K562 (cell line): ENCODE measurements around the gene HEMK1. TPM values are rescaled to one million over a fixed set of nuclear protein-coding genes. Genes with fewer than 3 reads are reported as not detected.

ENCODE experiments used
- ATAC-seq: fragments of 200-7000 bp; cut with Tn5 transposase; 3 replicates; pipeline ENCODE4 v1.9.1; 2020; ENCODE audit warnings: moderate library complexity
- BruUV-seq: library from RNA; stranded (reverse); fragments of 400-500 nt; replicated peaks from 2 replicates; lab custom pipeline; 2021; lab: Mats Ljungman, UMichigan
- CTCF ChIA-PET: fragments of 300-600 bp; formaldehyde crosslinking; extraction: SDS; loops from one replicate; lab custom pipeline; 2021; ENCODE audit warnings: low intra/inter-chr PET ratio; lab: Yijun Ruan, JAX
- POLR2A ChIA-PET: fragments of 300-600, 350-650 bp; sonication (Branson Sonifier 250); formaldehyde crosslinking; extraction: SDS; loops from one replicate; lab custom pipeline; 2021; ENCODE audit warnings: antibody characterized with exemption, inconsistent platforms; lab: Yijun Ruan, JAX
- DNase-seq, 4 experiments: peaks; one replicate each; pipeline versions ENCODE4 v3.0.0 to v3.0.0-alpha.2; 2011 to 2018; ENCODE audit warnings: low spot score in 3 of 4, mixed read lengths in 3 of 4; ENCODE audit errors: extremely low read depth in 1 of 4
- FAIRE-seq: peaks from 2 replicates; lab custom pipeline; 2011; peaks lifted over from hg19 to GRCh38; lab: Jason Lieb, UNC
- H2AFZ ChIP-seq: 2 replicates; pipeline ENCODE4 v1.6.0; 2011; ENCODE audit warnings: low read depth, low read length, control low read depth, inconsistent platforms
- H3K27ac ChIP-seq: fragments of 200-600 bp; 3 replicates; pipeline ENCODE4 v1.8.0; 2011; ENCODE audit warnings: low read depth, mild to moderate bottlenecking, control low read depth, inconsistent platforms, low read length, moderate library complexity, mixed read lengths; ENCODE audit errors: extremely low read depth
- H3K27me3 ChIP-seq, 2 experiments: fragments of 300-600 bp in 1 of 2; 2 replicates in 1 of 2; 3 replicates in 1 of 2; pipeline versions ENCODE4 v1.6.0 to v1.8.0; 2011; ENCODE audit warnings: inconsistent platforms in 2 of 2, low read length in 2 of 2, mild to moderate bottlenecking in 1 of 2, mixed read lengths in 1 of 2, moderate library complexity in 1 of 2; ENCODE audit not compliant: control insufficient read depth in 2 of 2, insufficient read depth in 2 of 2
- H3K36me3 ChIP-seq: fragments of 300-600 bp; 3 replicates; pipeline ENCODE4 v1.8.0; 2011; ENCODE audit warnings: mild to moderate bottlenecking, low read length, inconsistent platforms; ENCODE audit not compliant: control insufficient read depth, insufficient read depth
- H3K4me1 ChIP-seq, 2 experiments: fragments of 200-600 bp in 1 of 2; replicated peaks in 1 of 2; 2 replicates in 1 of 2; 3 replicates in 1 of 2; pipeline versions ENCODE4 v1.5.1 to v1.8.0; 2011; ENCODE audit warnings: inconsistent platforms in 2 of 2, low read length in 2 of 2, mild to moderate bottlenecking in 1 of 2, mixed read lengths in 1 of 2, moderate library complexity in 1 of 2; ENCODE audit not compliant: control insufficient read depth in 2 of 2, insufficient read depth in 2 of 2
- H3K4me2 ChIP-seq: 2 replicates; pipeline ENCODE4 v1.6.1; 2011; ENCODE audit warnings: low read length, control low read depth, inconsistent platforms, mixed read lengths; ENCODE audit not compliant: insufficient read depth
- H3K4me3 ChIP-seq: fragments of 200-600 bp; sonication (generic), shearing (Covaris generic); 2 replicates; pipeline ENCODE4 v1.5.1; 2016; ENCODE audit warnings: control low read depth, inconsistent platforms
- H3K79me2 ChIP-seq: fragments of 200-600 bp; 3 replicates; pipeline ENCODE4 v1.8.0; 2011; ENCODE audit warnings: low read length, inconsistent platforms; ENCODE audit not compliant: control insufficient read depth, insufficient read depth
- H3K9ac ChIP-seq, 2 experiments: 2 replicates each; pipeline versions ENCODE4 v1.6.0 to v1.6.1; 2011; ENCODE audit warnings: low read depth in 2 of 2, low read length in 2 of 2, control low read depth in 1 of 2, inconsistent platforms in 1 of 2, mild to moderate bottlenecking in 1 of 2, mixed read lengths in 1 of 2; ENCODE audit not compliant: insufficient read depth in 1 of 2
- H3K9me1 ChIP-seq: one replicate; pipeline ENCODE4 v1.6.0; 2011; ENCODE audit warnings: inconsistent platforms, mild to moderate bottlenecking, low read length, moderate library complexity; ENCODE audit not compliant: control insufficient read depth, insufficient read depth
- H3K9me3 ChIP-seq: replicated peaks from 2 replicates; pipeline ENCODE4 v1.5.1; 2011; ENCODE audit warnings: low read depth, low read length, inconsistent platforms; ENCODE audit not compliant: control insufficient read depth, insufficient read depth
- H4K20me1 ChIP-seq: replicated peaks from 2 replicates; pipeline ENCODE4 v1.6.1; 2011; ENCODE audit warnings: low read length, inconsistent platforms, mixed read lengths; ENCODE audit not compliant: control insufficient read depth, insufficient read depth
- HNRNPL ChIP-seq: fragments of 200-400 bp; formaldehyde crosslinking; IDR thresholded peaks from 2 replicates; pipeline ENCODE4 v1.6.1; 2017; ENCODE audit warnings: low read depth, mild to moderate bottlenecking, low read length
- KLF6 ChIP-seq: fragments of 250-450 bp; sonication (Bioruptor Pico); IDR thresholded peaks from 2 replicates; pipeline ENCODE4 v1.4.0; 2020; ENCODE audit warnings: mild to moderate bottlenecking, moderate library complexity, borderline replicate concordance
- LCOR ChIP-seq: sonication (generic); formaldehyde crosslinking; IDR thresholded peaks from 2 replicates; pipeline ENCODE4 v1.8.0; 2022; ENCODE audit warnings: mild to moderate bottlenecking, missing genetic modification reagents
- POU5F1 ChIP-seq: fragments of 150-350 bp; IDR thresholded peaks from 2 replicates; pipeline ENCODE4 v1.6.1; 2014; ENCODE audit warnings: borderline replicate concordance, low read length, low read depth, mild to moderate bottlenecking; ENCODE audit not compliant: partially characterized antibody
- SIRT6 ChIP-seq: IDR thresholded peaks from one replicate; pipeline ENCODE4 v1.6.1; 2012; ENCODE audit warnings: low read depth, mild to moderate bottlenecking, control low read depth, inconsistent platforms, low read length, moderate library complexity
- WGBS: fragments of 100-300 bp; shearing (Covaris generic); methylation state at CpG from one replicate; pipeline ENCODE4 v1.1.6; 2016; ENCODE audit warnings: low coverage, mixed read lengths; ENCODE audit not compliant: insufficient coverage; ENCODE audit errors: missing lambda C conversion rate; 5-methylcytosine and 5-hydroxymethylcytosine counted together
- in situ Hi-C: fragments of 300-500 bp; cut with MboI; formaldehyde crosslinking; loops from 4 replicates; pipeline ENCODE4 v1.15.0; 2018; ENCODE audit warnings: inconsistent platforms, mixed read lengths
- intact Hi-C: fragments of 100-400 bp; cut with micrococcal nuclease; formaldehyde crosslinking; loops from 2 replicates; pipeline ENCODE4 v1.14.2; 2022
- polyA plus RNA-seq, 8 experiments: library from polyadenylated mRNA; depleted of rRNA in 4 of 8; stranded (reverse) in 5 of 8; unstranded in 3 of 8; fragments of >200 nt; fragmentation: Nextera tagmentation in 2 of 8; fragmentation: Illumina TruSeq in 1 of 8; extraction: Ambion mirVana in 2 of 8; extraction: Trizol in 1 of 8; gene quantifications; 2 replicates each; pipeline versions ENCODE4 v1.2.1 to v1.2.3, GENCODE V29; 2011 to 2014; ENCODE audit warnings: inconsistent platforms in 1 of 8, missing spikeins in 1 of 8
- total RNA-seq, 7 experiments: library from RNA; depleted of rRNA in 6 of 7; stranded (reverse); fragments of >200 nt in 6 of 7; fragmentation: Illumina TruSeq in 2 of 7; extraction: Trizol in 2 of 7; gene quantifications; 2 replicates each; pipeline versions ENCODE4 v1.2.1 to v1.2.3, GENCODE V29; 2011 to 2021; ENCODE audit warnings: low replicate concordance in 1 of 7
- TF ChIP-seq, protein P1 (sequence below): fragments of 450-650 bp; IDR thresholded peaks from 2 replicates; pipeline ENCODE4 v1.6.1; 2017; ENCODE audit warnings: antibody characterized with exemption
- TF ChIP-seq, protein P2 (sequence below): fragments of 450-650 bp; IDR thresholded peaks from one replicate; pipeline ENCODE4 v1.6.1; 2018; ENCODE audit warnings: mild to moderate bottlenecking, moderate library complexity; ENCODE audit not compliant: partially characterized antibody
- TF ChIP-seq, protein P3 (sequence below): sonication (generic); formaldehyde crosslinking; IDR thresholded peaks from 2 replicates; pipeline ENCODE4 v1.8.1; 2023; ENCODE audit warnings: mild to moderate bottlenecking, missing genetic modification reagents

The HEMK1 gene
- total and polyA plus RNA-seq, 9 of the 15 experiments (the other 6 are each of a cell fraction or from before 2014, with no cell fraction given): 2.0 to 16.8 (median 11.4) TPM

DNA sequence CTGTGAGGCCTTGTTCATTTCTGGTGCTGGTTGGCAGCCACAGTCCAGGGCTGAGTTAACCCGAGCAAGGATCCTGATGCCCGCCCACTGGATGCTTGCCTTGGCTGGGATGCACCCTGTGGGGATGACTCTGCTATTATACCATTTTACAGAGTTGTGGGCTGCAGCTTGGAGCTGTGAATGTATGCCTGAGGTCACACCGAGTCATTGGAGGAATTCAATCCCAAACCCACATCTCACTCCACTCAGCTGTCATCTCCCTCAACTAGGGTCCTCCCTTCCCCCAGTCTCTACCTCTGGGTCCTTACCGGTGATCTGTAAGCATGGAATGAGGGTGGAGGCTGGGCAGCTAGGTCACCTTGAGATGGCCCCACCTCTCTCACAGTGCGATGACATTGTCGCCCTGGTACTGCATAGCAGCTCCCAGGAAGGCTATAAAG lies 69.8 kb downstream of the HEMK1 start:
- H3K27me3 ChIP-seq: no peaks in the 10 kb centered on the region
- no peaks in the 10 kb centered on the region; the same call in 2 of the 3 replicates for H3K79me2 ChIP-seq
- no peak overlapping the region for H2AFZ ChIP-seq
- no peak for DNase-seq
- BruUV-seq: no TSS peak
- CTCF ChIA-PET: no interaction called here
- H3K4me2 ChIP-seq: no peak overlapping the region
- H3K4me3 ChIP-seq: no peak overlapping the region
- peaks cover 5% of the 10 kb centered on the region for H3K9me1 ChIP-seq
- ATAC-seq: no peak
- peaks cover 5% of the 10 kb centered on the region; the same call in 1 of the 2 replicates for H4K20me1 ChIP-seq
- H3K4me1 ChIP-seq: no peaks in the 10 kb centered on the region; a peak in 1 of 5 replicates
- H3K9ac ChIP-seq: no peak overlapping the region
- FAIRE-seq: no peak
- in situ Hi-C loops (loop anchor here (25.0 kb wide), 1 partner anchor 1048 kb away; no protein-coding TSS in a partner anchor), intact Hi-C loops (no loop called here)
- H3K27ac ChIP-seq: no peak overlapping the region
- 85% methylated on average over 4 of the region's 6 CpGs for WGBS
- no peaks in the 10 kb centered on the region for H3K9me3 ChIP-seq
- POLR2A ChIA-PET: no interaction called here
- peaks cover 42% of the 10 kb centered on the region; the same call in 2 of the 3 replicates for H3K36me3 ChIP-seq
- no peak for TF ChIP-seq SIRT6
- no peak for TF ChIP-seq POU5F1
- TF ChIP-seq, protein P1, sequence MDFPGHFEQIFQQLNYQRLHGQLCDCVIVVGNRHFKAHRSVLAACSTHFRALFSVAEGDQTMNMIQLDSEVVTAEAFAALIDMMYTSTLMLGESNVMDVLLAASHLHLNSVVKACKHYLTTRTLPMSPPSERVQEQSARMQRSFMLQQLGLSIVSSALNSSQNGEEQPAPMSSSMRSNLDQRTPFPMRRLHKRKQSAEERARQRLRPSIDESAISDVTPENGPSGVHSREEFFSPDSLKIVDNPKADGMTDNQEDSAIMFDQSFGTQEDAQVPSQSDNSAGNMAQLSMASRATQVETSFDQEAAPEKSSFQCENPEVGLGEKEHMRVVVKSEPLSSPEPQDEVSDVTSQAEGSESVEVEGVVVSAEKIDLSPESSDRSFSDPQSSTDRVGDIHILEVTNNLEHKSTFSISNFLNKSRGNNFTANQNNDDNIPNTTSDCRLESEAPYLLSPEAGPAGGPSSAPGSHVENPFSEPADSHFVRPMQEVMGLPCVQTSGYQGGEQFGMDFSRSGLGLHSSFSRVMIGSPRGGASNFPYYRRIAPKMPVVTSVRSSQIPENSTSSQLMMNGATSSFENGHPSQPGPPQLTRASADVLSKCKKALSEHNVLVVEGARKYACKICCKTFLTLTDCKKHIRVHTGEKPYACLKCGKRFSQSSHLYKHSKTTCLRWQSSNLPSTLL: no peak
- TF ChIP-seq, protein P2, sequence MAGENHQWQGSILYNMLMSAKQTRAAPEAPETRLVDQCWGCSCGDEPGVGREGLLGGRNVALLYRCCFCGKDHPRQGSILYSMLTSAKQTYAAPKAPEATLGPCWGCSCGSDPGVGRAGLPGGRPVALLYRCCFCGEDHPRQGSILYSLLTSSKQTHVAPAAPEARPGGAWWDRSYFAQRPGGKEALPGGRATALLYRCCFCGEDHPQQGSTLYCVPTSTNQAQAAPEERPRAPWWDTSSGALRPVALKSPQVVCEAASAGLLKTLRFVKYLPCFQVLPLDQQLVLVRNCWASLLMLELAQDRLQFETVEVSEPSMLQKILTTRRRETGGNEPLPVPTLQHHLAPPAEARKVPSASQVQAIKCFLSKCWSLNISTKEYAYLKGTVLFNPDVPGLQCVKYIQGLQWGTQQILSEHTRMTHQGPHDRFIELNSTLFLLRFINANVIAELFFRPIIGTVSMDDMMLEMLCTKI: no peak
- no peak for TF ChIP-seq HNRNPL
- TF ChIP-seq, protein P3, sequence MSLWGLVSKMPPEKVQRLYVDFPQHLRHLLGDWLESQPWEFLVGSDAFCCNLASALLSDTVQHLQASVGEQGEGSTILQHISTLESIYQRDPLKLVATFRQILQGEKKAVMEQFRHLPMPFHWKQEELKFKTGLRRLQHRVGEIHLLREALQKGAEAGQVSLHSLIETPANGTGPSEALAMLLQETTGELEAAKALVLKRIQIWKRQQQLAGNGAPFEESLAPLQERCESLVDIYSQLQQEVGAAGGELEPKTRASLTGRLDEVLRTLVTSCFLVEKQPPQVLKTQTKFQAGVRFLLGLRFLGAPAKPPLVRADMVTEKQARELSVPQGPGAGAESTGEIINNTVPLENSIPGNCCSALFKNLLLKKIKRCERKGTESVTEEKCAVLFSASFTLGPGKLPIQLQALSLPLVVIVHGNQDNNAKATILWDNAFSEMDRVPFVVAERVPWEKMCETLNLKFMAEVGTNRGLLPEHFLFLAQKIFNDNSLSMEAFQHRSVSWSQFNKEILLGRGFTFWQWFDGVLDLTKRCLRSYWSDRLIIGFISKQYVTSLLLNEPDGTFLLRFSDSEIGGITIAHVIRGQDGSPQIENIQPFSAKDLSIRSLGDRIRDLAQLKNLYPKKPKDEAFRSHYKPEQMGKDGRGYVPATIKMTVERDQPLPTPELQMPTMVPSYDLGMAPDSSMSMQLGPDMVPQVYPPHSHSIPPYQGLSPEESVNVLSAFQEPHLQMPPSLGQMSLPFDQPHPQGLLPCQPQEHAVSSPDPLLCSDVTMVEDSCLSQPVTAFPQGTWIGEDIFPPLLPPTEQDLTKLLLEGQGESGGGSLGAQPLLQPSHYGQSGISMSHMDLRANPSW (CRISPR knock-in tag): no peak
- TF ChIP-seq LCOR (CRISPR knock-in tag): no peak
- TF ChIP-seq KLF6 (CRISPR knock-in tag): no peak
